K562 (cell line): ENCODE measurements around the gene ZBTB22.

Source experiments
- NR2C2 ChIP-seq, 2 experiments: fragments of 200-800 bp in 1 of 2; sonication (Bioruptor generic) in 1 of 2; sonication (generic) in 1 of 2; formaldehyde crosslinking in 1 of 2; IDR thresholded peaks; 2 replicates each; pipeline versions ENCODE4 v1.6.1 to v1.8.0; 2016 to 2022; ENCODE audit warnings: mild to moderate bottlenecking in 1 of 2, missing compliant biosample characterization in 1 of 2, missing genetic modification characterization in 1 of 2, missing genetic modification reagents in 1 of 2
- POLR2A ChIP-seq: fragments of 450-650 bp; conservative IDR thresholded peaks from 2 replicates; pipeline ENCODE4 v1.6.1; 2016
- ZBTB1 ChIP-seq: sonication (generic); formaldehyde crosslinking; IDR thresholded peaks from 2 replicates; pipeline ENCODE4 v1.8.1; 2023; ENCODE audit warnings: missing genetic modification reagents, low read depth, mild to moderate bottlenecking, borderline replicate concordance
- ZBTB17 ChIP-seq: fragments of 450-650 bp; formaldehyde crosslinking; IDR thresholded peaks from 2 replicates; pipeline ENCODE4 v1.4.0; 2020; ENCODE audit warnings: mild to moderate bottlenecking
- ZC3H11A ChIP-seq: IDR thresholded peaks from 2 replicates; pipeline ENCODE4 v1.6.1; 2012; ENCODE audit warnings: low read depth, low read length, improper control_type of control experiment
- ZNF354B ChIP-seq: fragments of 250-450 bp; sonication (Bioruptor Pico); IDR thresholded peaks from 2 replicates; pipeline ENCODE4 v1.4.0; 2020
- ZNF764 ChIP-seq: fragments of 250-450 bp; sonication (Bioruptor Pico); IDR thresholded peaks from 2 replicates; pipeline ENCODE4 v1.4.0; 2020; ENCODE audit warnings: low read depth, mild to moderate bottlenecking, moderate library complexity
- TF ChIP-seq, protein P1 (sequence below): sonication (generic); formaldehyde crosslinking; IDR thresholded peaks from 2 replicates; pipeline ENCODE4 v1.8.0; 2023; ENCODE audit warnings: mild to moderate bottlenecking, missing genetic modification reagents
- TF ChIP-seq, protein P2 (sequence below), 2 experiments: fragments of 200-800 bp in 1 of 2; sonication (Bioruptor generic) in 1 of 2; sonication (generic) in 1 of 2; formaldehyde crosslinking in 1 of 2; IDR thresholded peaks in 1 of 2; conservative IDR thresholded peaks in 1 of 2; 2 replicates each; pipeline versions ENCODE4 v1.5.0 to v1.6.1; 2016 to 2020; ENCODE audit warnings: missing compliant biosample characterization in 1 of 2, missing genetic modification characterization in 1 of 2, missing genetic modification reagents in 1 of 2
- TF ChIP-seq, protein P3 (sequence below), 3 experiments: IDR thresholded peaks in 2 of 3; conservative IDR thresholded peaks in 1 of 3; 2 replicates each; pipeline ENCODE4 v1.5.1; 2011 to 2012; ENCODE audit warnings: low read length in 3 of 3, mild to moderate bottlenecking in 3 of 3, control low read depth in 2 of 3, improper control_type of control experiment in 1 of 3, inconsistent platforms in 1 of 3, low read depth in 1 of 3, mixed read lengths in 1 of 3, moderate library complexity in 1 of 3; ENCODE audit not compliant: insufficient read depth in 2 of 3

DNA sequence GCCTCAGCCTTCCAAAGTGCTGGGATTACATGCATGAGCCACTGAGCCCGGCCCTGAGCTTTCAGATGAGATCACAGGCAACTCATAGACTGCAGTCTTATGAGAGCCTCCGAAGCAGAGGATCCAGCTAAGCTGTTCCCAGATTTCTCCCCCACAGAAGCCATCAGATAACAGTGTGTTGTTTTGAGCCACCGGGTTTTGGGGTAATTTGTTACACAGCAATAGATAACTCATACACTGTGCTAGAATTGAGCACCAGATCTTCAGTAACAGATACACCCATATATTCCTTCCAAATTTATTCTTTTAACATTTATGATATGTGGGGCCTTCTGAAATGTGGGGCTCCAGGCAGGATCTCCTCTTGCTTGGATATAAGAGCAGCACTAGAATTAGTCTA lies 19.0 kb upstream of the ZBTB22 start:
- no peak for TF ChIP-seq ZBTB1 (CRISPR knock-in tag)
- no peak for TF ChIP-seq ZC3H11A
- TF ChIP-seq, protein P1, sequence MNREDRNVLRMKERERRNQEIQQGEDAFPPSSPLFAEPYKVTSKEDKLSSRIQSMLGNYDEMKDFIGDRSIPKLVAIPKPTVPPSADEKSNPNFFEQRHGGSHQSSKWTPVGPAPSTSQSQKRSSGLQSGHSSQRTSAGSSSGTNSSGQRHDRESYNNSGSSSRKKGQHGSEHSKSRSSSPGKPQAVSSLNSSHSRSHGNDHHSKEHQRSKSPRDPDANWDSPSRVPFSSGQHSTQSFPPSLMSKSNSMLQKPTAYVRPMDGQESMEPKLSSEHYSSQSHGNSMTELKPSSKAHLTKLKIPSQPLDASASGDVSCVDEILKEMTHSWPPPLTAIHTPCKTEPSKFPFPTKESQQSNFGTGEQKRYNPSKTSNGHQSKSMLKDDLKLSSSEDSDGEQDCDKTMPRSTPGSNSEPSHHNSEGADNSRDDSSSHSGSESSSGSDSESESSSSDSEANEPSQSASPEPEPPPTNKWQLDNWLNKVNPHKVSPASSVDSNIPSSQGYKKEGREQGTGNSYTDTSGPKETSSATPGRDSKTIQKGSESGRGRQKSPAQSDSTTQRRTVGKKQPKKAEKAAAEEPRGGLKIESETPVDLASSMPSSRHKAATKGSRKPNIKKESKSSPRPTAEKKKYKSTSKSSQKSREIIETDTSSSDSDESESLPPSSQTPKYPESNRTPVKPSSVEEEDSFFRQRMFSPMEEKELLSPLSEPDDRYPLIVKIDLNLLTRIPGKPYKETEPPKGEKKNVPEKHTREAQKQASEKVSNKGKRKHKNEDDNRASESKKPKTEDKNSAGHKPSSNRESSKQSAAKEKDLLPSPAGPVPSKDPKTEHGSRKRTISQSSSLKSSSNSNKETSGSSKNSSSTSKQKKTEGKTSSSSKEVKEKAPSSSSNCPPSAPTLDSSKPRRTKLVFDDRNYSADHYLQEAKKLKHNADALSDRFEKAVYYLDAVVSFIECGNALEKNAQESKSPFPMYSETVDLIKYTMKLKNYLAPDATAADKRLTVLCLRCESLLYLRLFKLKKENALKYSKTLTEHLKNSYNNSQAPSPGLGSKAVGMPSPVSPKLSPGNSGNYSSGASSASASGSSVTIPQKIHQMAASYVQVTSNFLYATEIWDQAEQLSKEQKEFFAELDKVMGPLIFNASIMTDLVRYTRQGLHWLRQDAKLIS (CRISPR knock-in tag) = no peak
- TF ChIP-seq, protein P2, sequence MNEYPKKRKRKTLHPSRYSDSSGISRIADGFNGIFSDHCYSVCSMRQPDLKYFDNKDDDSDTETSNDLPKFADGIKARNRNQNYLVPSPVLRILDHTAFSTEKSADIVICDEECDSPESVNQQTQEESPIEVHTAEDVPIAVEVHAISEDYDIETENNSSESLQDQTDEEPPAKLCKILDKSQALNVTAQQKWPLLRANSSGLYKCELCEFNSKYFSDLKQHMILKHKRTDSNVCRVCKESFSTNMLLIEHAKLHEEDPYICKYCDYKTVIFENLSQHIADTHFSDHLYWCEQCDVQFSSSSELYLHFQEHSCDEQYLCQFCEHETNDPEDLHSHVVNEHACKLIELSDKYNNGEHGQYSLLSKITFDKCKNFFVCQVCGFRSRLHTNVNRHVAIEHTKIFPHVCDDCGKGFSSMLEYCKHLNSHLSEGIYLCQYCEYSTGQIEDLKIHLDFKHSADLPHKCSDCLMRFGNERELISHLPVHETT (CRISPR knock-in tag; conservative IDR thresholded peaks at IDR 0.05 in 1 of 2, IDR thresholded peaks at IDR 0.05 in 1 of 2) = no peak
- no peak for TF ChIP-seq NR2C2 (CRISPR knock-in tag; IDR thresholded peaks at IDR 0.05)
- TF ChIP-seq NR2C2 (tag; IDR thresholded peaks at IDR 0.05) = no peak
- TF ChIP-seq ZNF764 (CRISPR knock-in tag) = no peak
- TF ChIP-seq ZBTB17 (CRISPR knock-in tag) = no peak
- TF ChIP-seq POLR2A = no peak
- no peak for TF ChIP-seq ZNF354B (CRISPR knock-in tag)
- TF ChIP-seq, protein P3, sequence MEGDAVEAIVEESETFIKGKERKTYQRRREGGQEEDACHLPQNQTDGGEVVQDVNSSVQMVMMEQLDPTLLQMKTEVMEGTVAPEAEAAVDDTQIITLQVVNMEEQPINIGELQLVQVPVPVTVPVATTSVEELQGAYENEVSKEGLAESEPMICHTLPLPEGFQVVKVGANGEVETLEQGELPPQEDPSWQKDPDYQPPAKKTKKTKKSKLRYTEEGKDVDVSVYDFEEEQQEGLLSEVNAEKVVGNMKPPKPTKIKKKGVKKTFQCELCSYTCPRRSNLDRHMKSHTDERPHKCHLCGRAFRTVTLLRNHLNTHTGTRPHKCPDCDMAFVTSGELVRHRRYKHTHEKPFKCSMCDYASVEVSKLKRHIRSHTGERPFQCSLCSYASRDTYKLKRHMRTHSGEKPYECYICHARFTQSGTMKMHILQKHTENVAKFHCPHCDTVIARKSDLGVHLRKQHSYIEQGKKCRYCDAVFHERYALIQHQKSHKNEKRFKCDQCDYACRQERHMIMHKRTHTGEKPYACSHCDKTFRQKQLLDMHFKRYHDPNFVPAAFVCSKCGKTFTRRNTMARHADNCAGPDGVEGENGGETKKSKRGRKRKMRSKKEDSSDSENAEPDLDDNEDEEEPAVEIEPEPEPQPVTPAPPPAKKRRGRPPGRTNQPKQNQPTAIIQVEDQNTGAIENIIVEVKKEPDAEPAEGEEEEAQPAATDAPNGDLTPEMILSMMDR (IDR thresholded peaks at IDR 0.05 in 2 of 3, conservative IDR thresholded peaks at IDR 0.05 in 1 of 3; ENCODE audit: insufficient read depth in 2 of 3, low read depth in 1 of 3, low read length in 3 of 3) = no peak
